GM15510 (cell line): ENCODE data around the gene LAMC3.

Experiments used
- POLR2A ChIP-seq: IDR thresholded peaks from 3 replicates; pipeline ENCODE4 v1.6.1; 2011; ENCODE audit warnings: borderline replicate concordance; ENCODE audit not compliant: insufficient read length; ENCODE audit errors: extremely low read depth

The LAMC3 gene

GRCh38 chr9:130972957-130973685 is 35.9 kb upstream of the LAMC3 start:
- no peak for TF ChIP-seq POLR2A

- no peak for TF ChIP-seq POLR2A
These were observed 35.2 kb upstream of the LAMC3 start for GRCh38 chr9:130973686-130974281.

- TF ChIP-seq POLR2A = no peak
These were observed 34.3 kb upstream of the LAMC3 start for GRCh38 chr9:130974697-130975096.

GRCh38 chr9:130975156-130975555 is 33.8 kb upstream of the LAMC3 start:
- TF ChIP-seq POLR2A = no peak

GRCh38 chr9:130975932-130976841 is 32.8 kb upstream of the LAMC3 start:
- TF ChIP-seq POLR2A = no peak

GRCh38 chr9:130977811-130978221 is 31.2 kb upstream of the LAMC3 start:
- TF ChIP-seq POLR2A = no peak

GRCh38 chr9:130979591-130980385 is 29.2 kb upstream of the LAMC3 start:
- no peak for TF ChIP-seq POLR2A

- TF ChIP-seq POLR2A = no peak
These were observed 28.4 kb upstream of the LAMC3 start for GRCh38 chr9:130980526-130980925.

- no peak for TF ChIP-seq POLR2A
These were observed 27.8 kb upstream of the LAMC3 start for GRCh38 chr9:130981002-130981755.

GRCh38 chr9:130981756-130982137 is 27.2 kb upstream of the LAMC3 start:
- TF ChIP-seq POLR2A = no peak

GRCh38 chr9:130982636-130983358 is 26.2 kb upstream of the LAMC3 start:
- TF ChIP-seq POLR2A = no peak

GRCh38 chr9:130983359-130983670 is 25.7 kb upstream of the LAMC3 start:
- no peak for TF ChIP-seq POLR2A

- TF ChIP-seq POLR2A = no peak
These were observed 25.0 kb upstream of the LAMC3 start for GRCh38 chr9:130983970-130984369.
